GM12878 (cell line): Measurements from ENCODE around the gene NBPF3. TPM values are rescaled to one million over a fixed set of nuclear protein-coding genes. Genes with fewer than 3 reads are reported as not detected.

Experiments used
- MAX ChIP-seq: IDR thresholded peaks from 2 replicates; pipeline ENCODE4 v1.6.1; 2012; ENCODE audit warnings: low read depth, low read length, improper control_type of control experiment
- REST ChIP-seq: IDR thresholded peaks from 2 replicates; pipeline ENCODE4 v1.6.1; 2012; ENCODE audit warnings: mild to moderate bottlenecking, low read depth, low read length
- SIN3A ChIP-seq: IDR thresholded peaks from 2 replicates; pipeline ENCODE4 v1.6.1; 2012; ENCODE audit warnings: low read depth, low read length, improper control_type of control experiment
- SREBF1 ChIP-seq: IDR thresholded peaks from 2 replicates; pipeline ENCODE4 v1.6.1; 2012; ENCODE audit warnings: mild to moderate bottlenecking, low read length
- TCF3 ChIP-seq: IDR thresholded peaks from 2 replicates; pipeline ENCODE4 v1.6.1; 2012; ENCODE audit warnings: low read depth, mild to moderate bottlenecking, low read length, borderline replicate concordance; ENCODE audit not compliant: insufficient read depth
- polyA plus RNA-seq, 11 experiments: library from polyadenylated mRNA; depleted of rRNA in 4 of 11; unstranded in 6 of 11; stranded (reverse) in 5 of 11; fragments of >200 nt; fragmentation: Nextera tagmentation in 4 of 11; fragmentation: Illumina TruSeq in 1 of 11; extraction: Ambion mirVana in 4 of 11; extraction: Trizol in 1 of 11; gene quantifications; 1 replicate in 1 of 11; 2 replicates in 10 of 11; pipeline versions ENCODE4 v1.2.1 to v1.2.3, GENCODE V29; 2011 to 2016; ENCODE audit warnings: inconsistent platforms in 2 of 11, missing spikeins in 2 of 11, low read depth in 1 of 11
- total RNA-seq, 4 experiments: library from RNA; depleted of rRNA in 3 of 4; stranded (reverse); fragments of >200 nt in 3 of 4; fragmentation: Illumina TruSeq in 1 of 4; extraction: Trizol in 1 of 4; gene quantifications; 2 replicates each; pipeline versions ENCODE4 v1.2.1 to v1.2.3, GENCODE V29; 2013 to 2021

The NBPF3 gene
- total and polyA plus RNA-seq, 10 of the 15 experiments (the other 5 are each of a cell fraction or from before 2014, with no cell fraction given), result 0.56 to 4.4 (median 2.7) TPM

- TF ChIP-seq REST, result no peak
- no peak for TF ChIP-seq SIN3A
- no peak for TF ChIP-seq TCF3
- TF ChIP-seq MAX, result no peak
- TF ChIP-seq SREBF1, result no peak
These were observed 68.8 kb downstream of the NBPF3 start (continued) for GRCh38 chr1:21508580-21509350.
